CD14-positive monocyte (primary cell): ENCODE results near the gene MSLN. TPM values are rescaled to one million over a fixed set of nuclear protein-coding genes. Genes with fewer than 3 reads are reported as not detected.

ENCODE experiments used
- DNase-seq, 3 donors: peaks; one replicate each; pipeline ENCODE4 v3.0.0-alpha.2; 2011 to 2022
- H2AFZ ChIP-seq: 2 replicates; pipeline ENCODE4 v1.6.0; 2012; ENCODE audit warnings: mild to moderate bottlenecking, low read depth, low read length, inconsistent platforms; ENCODE audit not compliant: insufficient read depth, poor library complexity, severe bottlenecking
- H3K27ac ChIP-seq, 2 donors: 1 replicate in 1 of 2; 2 replicates in 1 of 2; pipeline ENCODE4 v1.5.1; 2012 to 2013; ENCODE audit warnings: low read length in 2 of 2, control low read depth in 1 of 2, inconsistent platforms in 1 of 2, low read depth in 1 of 2, mild to moderate bottlenecking in 1 of 2
- H3K27me3 ChIP-seq, 2 donors: one replicate each; pipeline versions ENCODE4 v1.6.0 to v1.6.1; 2011 to 2013; ENCODE audit warnings: low read length in 2 of 2; ENCODE audit not compliant: control insufficient read depth in 2 of 2, insufficient read depth in 2 of 2
- H3K36me3 ChIP-seq, 2 donors: replicated peaks in 1 of 2; 1 replicate in 1 of 2; 2 replicates in 1 of 2; pipeline versions ENCODE4 v1.5.1 to v1.6.1; 2012 to 2013; ENCODE audit warnings: low read length in 2 of 2, control low read depth in 1 of 2, inconsistent platforms in 1 of 2, mild to moderate bottlenecking in 1 of 2; ENCODE audit not compliant: insufficient read depth in 2 of 2, control insufficient read depth in 1 of 2
- H3K4me1 ChIP-seq, 2 donors: 1 replicate in 1 of 2; 2 replicates in 1 of 2; pipeline versions ENCODE4 v1.5.1 to v1.6.1; 2012 to 2013; ENCODE audit warnings: low read length in 2 of 2, control low read depth in 1 of 2, inconsistent platforms in 1 of 2, mild to moderate bottlenecking in 1 of 2, moderate library complexity in 1 of 2; ENCODE audit not compliant: insufficient read depth in 2 of 2, control insufficient read depth in 1 of 2
- H3K4me2 ChIP-seq: replicated peaks from 2 replicates; pipeline ENCODE3; 2012; ENCODE audit warnings: low read length, moderate library complexity, mild to moderate bottlenecking; ENCODE audit not compliant: poor library complexity, severe bottlenecking; ENCODE audit errors: extremely low read depth
- H3K4me3 ChIP-seq, 3 experiments: fragments of 200-600 bp in 1 of 3; sonication (generic) in 1 of 3; replicated peaks in 1 of 3; 1 replicate in 2 of 3; 2 replicates in 1 of 3; pipeline ENCODE4 v1.5.1; 2011 to 2013; ENCODE audit warnings: low read length in 3 of 3, mild to moderate bottlenecking in 3 of 3, control low read depth in 2 of 3, low read depth in 2 of 3, inconsistent platforms in 1 of 3, moderate library complexity in 1 of 3
- H3K79me2 ChIP-seq: 2 replicates; pipeline ENCODE4 v1.6.0; 2012; ENCODE audit warnings: mild to moderate bottlenecking, control low read depth, inconsistent platforms, low read length, moderate library complexity; ENCODE audit not compliant: insufficient read depth
- H3K9ac ChIP-seq: 2 replicates; pipeline ENCODE4 v1.6.0; 2017; ENCODE audit warnings: low read length, mild to moderate bottlenecking; ENCODE audit not compliant: insufficient read depth, poor library complexity, severe bottlenecking
- H3K9me3 ChIP-seq, 2 donors: replicated peaks in 1 of 2; 1 replicate in 1 of 2; 2 replicates in 1 of 2; pipeline versions ENCODE4 v1.5.1 to v1.6.1; 2012 to 2013; ENCODE audit warnings: low read length in 2 of 2, control low read depth in 1 of 2; ENCODE audit not compliant: control insufficient read depth in 1 of 2, insufficient read depth in 1 of 2
- H4K20me1 ChIP-seq: 2 replicates; pipeline ENCODE4 v1.6.0; 2012; ENCODE audit warnings: mild to moderate bottlenecking, low read length, control low read depth, moderate library complexity; ENCODE audit not compliant: insufficient read depth
- H3K27ac Mint-ChIP-seq, 7 donors: one replicate each; pipeline ENCODE4 v1.8.0; 2020; ENCODE audit warnings: mild to moderate bottlenecking in 7 of 7, mixed read lengths in 7 of 7, moderate library complexity in 6 of 7, inconsistent platforms in 2 of 7
- H3K27me3 Mint-ChIP-seq, 3 donors: one replicate each; pipeline ENCODE4 v1.8.0; 2021 to 2022; ENCODE audit warnings: low read depth in 3 of 3, mild to moderate bottlenecking in 3 of 3, mixed read lengths in 3 of 3, moderate library complexity in 3 of 3, inconsistent platforms in 1 of 3
- H3K36me3 Mint-ChIP-seq, 2 donors: one replicate each; pipeline ENCODE4 v1.8.0; 2020; ENCODE audit warnings: mixed read lengths in 2 of 2, inconsistent platforms in 1 of 2, mild to moderate bottlenecking in 1 of 2
- H3K4me1 Mint-ChIP-seq: one replicate; pipeline ENCODE4 v1.8.0; 2020; ENCODE audit warnings: mild to moderate bottlenecking, mixed read lengths
- H3K4me3 Mint-ChIP-seq, 2 donors: one replicate each; pipeline ENCODE4 v1.8.0; 2020; ENCODE audit warnings: mild to moderate bottlenecking in 2 of 2, mixed read lengths in 2 of 2, moderate library complexity in 1 of 2
- H3K9me3 Mint-ChIP-seq, 7 donors: one replicate each; pipeline ENCODE4 v1.8.0; 2020 to 2022; ENCODE audit warnings: mixed read lengths in 7 of 7, mild to moderate bottlenecking in 6 of 7, moderate library complexity in 6 of 7, inconsistent platforms in 2 of 7
- WGBS: methylation state at CpG from one replicate; pipeline ENCODE4 v1.1.5; 2013; ENCODE audit warnings: missing lambda C conversion rate; ENCODE audit not compliant: insufficient coverage; 5-methylcytosine and 5-hydroxymethylcytosine counted together
- intact Hi-C, 2 donors: fragments of 100-400 bp; cut with micrococcal nuclease; formaldehyde crosslinking; loops; one replicate each; pipeline versions ENCODE4 v1.15.0 to v1.15.1; 2023
- polyA plus RNA-seq, 3 donors: library from polyadenylated mRNA; depleted of rRNA in 1 of 3; unstranded in 2 of 3; stranded (reverse) in 1 of 3; fragments of 300-500 nt in 2 of 3; fragments of >200 nt in 1 of 3; fragmentation: Illumina TruSeq in 2 of 3; gene quantifications; 1 replicate in 2 of 3; 2 replicates in 1 of 3; pipeline ENCODE4 v1.2.3, GENCODE V29; 2012 to 2021
- TF ChIP-seq, protein P1 (sequence below): fragments of 200-600 bp; IDR thresholded peaks from one replicate; pipeline ENCODE4 v1.8.0; 2022; ENCODE audit warnings: antibody characterized with exemption, mild to moderate bottlenecking

MSLN gene
- polyA plus RNA-seq, 3 donors: 0.07 to 0.29 TPM; not detected in 1

GRCh38 chr16:782766-783403 lies 22.4 kb downstream of the MSLN start:
- intact Hi-C loops: no loop called here
- H3K27me3 Mint-ChIP-seq: peaks cover 0 to 12% (median 2%) of the 10 kb centered on the region in 3 donors
- 81% methylated on average over 31 of the region's 36 CpGs for WGBS

DNA sequence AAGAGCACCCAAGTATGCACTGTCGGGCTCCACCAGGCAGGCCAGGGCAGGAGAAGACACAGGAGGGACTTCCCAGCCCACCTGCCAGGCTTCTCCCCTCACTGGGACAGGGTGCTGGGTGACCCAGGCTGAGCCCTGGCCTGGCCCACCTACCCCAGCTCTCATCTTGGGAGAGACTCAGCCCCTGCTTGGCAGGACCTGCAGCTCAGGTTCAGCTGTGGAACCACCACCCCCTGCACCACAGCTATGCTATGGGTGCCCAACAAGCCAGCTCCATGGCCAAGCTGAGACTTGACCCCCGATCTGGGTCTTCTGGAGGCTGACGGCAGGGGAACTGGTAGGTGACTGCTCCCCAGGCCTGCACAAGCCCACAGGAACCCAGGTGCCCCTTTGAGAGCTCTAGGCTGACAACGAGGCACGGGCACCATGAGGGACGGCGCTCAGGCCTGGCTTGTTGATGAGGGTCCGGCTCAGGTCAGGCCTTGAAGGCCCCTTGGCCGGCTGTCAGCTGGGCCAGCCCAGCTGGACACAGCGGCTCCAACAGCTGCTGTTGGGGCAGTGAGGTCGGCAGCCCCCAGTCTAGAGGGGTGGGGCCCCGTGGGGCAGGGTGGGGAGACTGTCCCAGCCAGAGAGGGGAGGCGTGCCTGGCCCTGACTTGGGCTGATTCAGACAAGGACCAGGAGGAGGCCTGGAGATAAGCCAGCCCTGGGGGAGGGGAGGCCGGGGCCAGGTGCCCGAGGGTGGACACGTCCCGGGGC lies 23.0 kb downstream of the MSLN start:
- Histone ChIP-seq H3K4me1 (peaks cover 13 to 20% of the 10 kb centered on the region in 2 donors), H3K4me3 (no peak overlapping the region), H2AFZ (no peak overlapping the region), H3K79me2 (peaks cover 15% of the 10 kb centered on the region), H4K20me1 (peaks cover 38% of the 10 kb centered on the region), H3K36me3 (peaks cover 7 to 13% of the 10 kb centered on the region in 2 donors), H3K27ac (no peak overlapping the region), H3K9ac (no peak overlapping the region), H3K4me2 (no peak overlapping the region), H3K9me3 (no peaks in the 10 kb centered on the region), H3K27me3 (no peaks in the 10 kb centered on the region)
- H3K4me1 Mint-ChIP-seq: peaks cover 13% of the 10 kb centered on the region
- peaks cover 9 to 14% of the 10 kb centered on the region in 2 donors for H3K36me3 Mint-ChIP-seq
- no peak overlapping the region for H3K4me3 Mint-ChIP-seq
- WGBS: 73% methylated on average over 17 of the region's 17 CpGs
- TF ChIP-seq, protein P1, sequence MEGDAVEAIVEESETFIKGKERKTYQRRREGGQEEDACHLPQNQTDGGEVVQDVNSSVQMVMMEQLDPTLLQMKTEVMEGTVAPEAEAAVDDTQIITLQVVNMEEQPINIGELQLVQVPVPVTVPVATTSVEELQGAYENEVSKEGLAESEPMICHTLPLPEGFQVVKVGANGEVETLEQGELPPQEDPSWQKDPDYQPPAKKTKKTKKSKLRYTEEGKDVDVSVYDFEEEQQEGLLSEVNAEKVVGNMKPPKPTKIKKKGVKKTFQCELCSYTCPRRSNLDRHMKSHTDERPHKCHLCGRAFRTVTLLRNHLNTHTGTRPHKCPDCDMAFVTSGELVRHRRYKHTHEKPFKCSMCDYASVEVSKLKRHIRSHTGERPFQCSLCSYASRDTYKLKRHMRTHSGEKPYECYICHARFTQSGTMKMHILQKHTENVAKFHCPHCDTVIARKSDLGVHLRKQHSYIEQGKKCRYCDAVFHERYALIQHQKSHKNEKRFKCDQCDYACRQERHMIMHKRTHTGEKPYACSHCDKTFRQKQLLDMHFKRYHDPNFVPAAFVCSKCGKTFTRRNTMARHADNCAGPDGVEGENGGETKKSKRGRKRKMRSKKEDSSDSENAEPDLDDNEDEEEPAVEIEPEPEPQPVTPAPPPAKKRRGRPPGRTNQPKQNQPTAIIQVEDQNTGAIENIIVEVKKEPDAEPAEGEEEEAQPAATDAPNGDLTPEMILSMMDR: no peak
- peaks cover 0 to 9% (median 2%) of the 10 kb centered on the region in 3 donors for H3K27me3 Mint-ChIP-seq
- H3K27ac Mint-ChIP-seq: no peak overlapping the region
- peaks cover 0 to 3% (median 0%) of the 10 kb centered on the region in 7 donors for H3K9me3 Mint-ChIP-seq
- DNase-seq: no peak
- intact Hi-C loops: loop anchor here in 1 of 2 donors (2.0 kb wide), 1 partner anchor 73 kb away; no protein-coding TSS in a partner anchor

More at GRCh38 chr16:782766-783403, 22.4 kb downstream of the MSLN start:
- peaks cover 12% of the 10 kb centered on the region for H3K79me2 ChIP-seq
- peaks cover 0 to 5% of the 10 kb centered on the region in 2 donors for H3K27me3 ChIP-seq
- TF ChIP-seq, protein P1: no peak
- DNase-seq: no peak
- H3K4me1 ChIP-seq: peaks cover 13 to 19% of the 10 kb centered on the region in 2 donors
- H3K36me3 ChIP-seq: peaks cover 7 to 13% of the 10 kb centered on the region in 2 donors
- H3K9me3 ChIP-seq: no peaks in the 10 kb centered on the region
- no peak overlapping the region for H2AFZ ChIP-seq
- Mint-ChIP-seq H3K36me3 (peaks cover 9 to 14% of the 10 kb centered on the region in 2 donors), H3K4me3 (no peak overlapping the region), H3K9me3 (peaks cover 0 to 3% (median 0%) of the 10 kb centered on the region in 7 donors), H3K27ac (no peak overlapping the region), H3K4me1 (peaks cover 13% of the 10 kb centered on the region)
- no peak overlapping the region for H3K4me2 ChIP-seq
- no peak overlapping the region for H3K27ac ChIP-seq
- H3K9ac ChIP-seq: no peak overlapping the region
- peaks cover 37% of the 10 kb centered on the region for H4K20me1 ChIP-seq
- H3K4me3 ChIP-seq: no peak overlapping the region
